ENCODE measurements around the gene WNT5A.

WNT5A gene

DNA sequence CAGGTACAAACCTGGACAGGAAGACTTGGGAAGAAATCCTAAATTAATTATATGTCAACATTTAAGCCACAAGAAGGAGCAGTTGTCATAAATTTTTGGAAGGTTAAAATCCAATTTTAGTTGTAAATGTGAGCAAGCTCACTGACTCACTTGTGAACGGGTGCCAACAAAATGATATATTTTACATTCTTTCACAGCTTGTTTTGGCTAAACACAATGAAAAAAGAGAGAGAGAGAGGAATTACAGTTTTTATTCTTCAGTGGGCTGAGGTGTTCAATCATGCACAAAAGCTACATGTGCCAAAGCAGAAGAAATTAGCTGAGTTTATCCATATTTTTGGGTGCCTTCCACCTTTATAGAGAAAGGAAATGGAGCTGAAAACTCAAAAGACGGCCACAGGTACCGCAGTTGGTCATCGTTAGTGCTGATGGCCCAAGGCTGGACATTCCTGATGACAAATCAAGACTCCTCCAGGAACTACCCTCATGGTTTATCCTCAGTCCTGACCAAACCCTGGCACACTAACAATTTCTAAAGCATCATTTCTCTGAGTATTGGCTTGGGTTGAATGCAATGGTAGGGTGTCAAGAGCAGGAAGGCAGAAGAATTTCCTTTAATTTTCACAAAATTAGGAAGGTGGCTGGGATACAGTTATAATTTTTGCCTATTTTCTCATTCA is 37.6 kb upstream of the WNT5A start:
- TF ChIP-seq TCF12 (IDR thresholded peaks at IDR 0.05; ENCODE audit: low read depth) = no peak
- TF ChIP-seq RAD21 (IDR thresholded peaks at IDR 0.05; ENCODE audit: low read depth) = no peak
- TF ChIP-seq, protein P1, sequence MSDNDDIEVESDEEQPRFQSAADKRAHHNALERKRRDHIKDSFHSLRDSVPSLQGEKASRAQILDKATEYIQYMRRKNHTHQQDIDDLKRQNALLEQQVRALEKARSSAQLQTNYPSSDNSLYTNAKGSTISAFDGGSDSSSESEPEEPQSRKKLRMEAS (IDR thresholded peaks at IDR 0.05) = no peak

DNA sequence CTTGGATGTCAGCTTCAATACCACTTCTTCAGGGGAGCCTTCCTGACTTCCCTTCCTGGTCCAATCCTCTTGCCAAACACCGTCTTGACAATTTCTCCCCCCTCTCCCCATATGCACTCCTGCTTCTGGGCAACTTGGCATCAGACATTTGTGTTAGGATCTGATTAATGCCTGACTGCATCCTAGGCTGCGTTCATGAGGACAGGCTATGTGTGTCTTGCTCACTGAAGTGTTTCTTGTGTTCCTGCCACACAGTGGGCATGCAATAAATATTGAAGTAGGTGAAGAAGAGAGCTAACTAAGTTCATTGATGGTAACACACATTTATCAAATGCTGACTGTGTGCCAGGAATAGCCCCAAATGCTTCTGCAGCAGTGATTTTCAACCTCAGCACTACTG is 36.4 kb upstream of the WNT5A start:
- TF ChIP-seq, protein P1 (IDR thresholded peaks at IDR 0.05) = no peak
- TF ChIP-seq, protein P2, sequence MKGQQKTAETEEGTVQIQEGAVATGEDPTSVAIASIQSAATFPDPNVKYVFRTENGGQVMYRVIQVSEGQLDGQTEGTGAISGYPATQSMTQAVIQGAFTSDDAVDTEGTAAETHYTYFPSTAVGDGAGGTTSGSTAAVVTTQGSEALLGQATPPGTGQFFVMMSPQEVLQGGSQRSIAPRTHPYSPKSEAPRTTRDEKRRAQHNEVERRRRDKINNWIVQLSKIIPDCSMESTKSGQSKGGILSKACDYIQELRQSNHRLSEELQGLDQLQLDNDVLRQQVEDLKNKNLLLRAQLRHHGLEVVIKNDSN (IDR thresholded peaks at IDR 0.05) = no peak
- TF ChIP-seq TAF1 (IDR thresholded peaks at IDR 0.05; ENCODE audit: low read depth) = no peak

DNA sequence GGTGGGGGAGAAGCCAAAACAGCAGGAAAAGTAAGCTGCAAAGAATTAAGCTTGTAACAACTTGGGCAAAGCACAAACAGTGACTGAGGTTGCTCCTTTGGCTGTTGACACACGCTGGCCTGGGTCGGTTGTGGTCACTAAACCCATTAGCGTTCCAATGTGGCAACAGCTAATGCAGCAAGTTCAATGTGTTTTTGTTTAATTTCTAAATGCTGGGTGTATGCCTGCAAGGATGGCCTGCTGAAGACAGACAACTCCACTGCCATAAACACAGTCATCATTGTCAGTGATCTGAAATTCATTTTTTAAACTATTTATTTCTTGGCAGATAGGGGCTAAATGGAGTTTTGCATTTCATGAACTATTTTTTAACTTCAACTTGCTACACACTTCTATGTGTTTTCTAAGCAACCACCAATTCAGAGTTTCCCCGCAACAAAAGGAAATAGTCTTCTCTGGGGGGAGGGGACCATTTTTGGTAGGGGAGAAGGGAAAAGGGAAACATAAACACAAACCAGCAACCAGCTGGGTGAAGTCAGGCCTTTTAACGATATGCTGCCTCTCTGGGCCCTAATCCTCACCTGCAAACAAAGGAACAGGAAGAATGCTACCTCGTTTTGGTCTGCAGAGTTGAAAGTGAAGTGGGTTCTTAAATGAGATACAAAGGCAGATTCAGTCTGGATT is 34.8 kb upstream of the WNT5A start:
- no peak for TF ChIP-seq TCF12 (IDR thresholded peaks at IDR 0.05; ENCODE audit: low read depth)
- TF ChIP-seq CEBPB (IDR thresholded peaks at IDR 0.05) = no peak
- no peak for TF ChIP-seq EP300 (IDR thresholded peaks at IDR 0.05; ENCODE audit: borderline replicate concordance)
- TF ChIP-seq, protein P2 (IDR thresholded peaks at IDR 0.05) = no peak
- TF ChIP-seq, protein P1 (IDR thresholded peaks at IDR 0.05) = no peak
- TF ChIP-seq ZBTB7A (IDR thresholded peaks at IDR 0.05; ENCODE audit: low read depth) = no peak
- TF ChIP-seq CREB1 (IDR thresholded peaks at IDR 0.05; ENCODE audit: low read depth) = no peak
- TF ChIP-seq, protein P3, sequence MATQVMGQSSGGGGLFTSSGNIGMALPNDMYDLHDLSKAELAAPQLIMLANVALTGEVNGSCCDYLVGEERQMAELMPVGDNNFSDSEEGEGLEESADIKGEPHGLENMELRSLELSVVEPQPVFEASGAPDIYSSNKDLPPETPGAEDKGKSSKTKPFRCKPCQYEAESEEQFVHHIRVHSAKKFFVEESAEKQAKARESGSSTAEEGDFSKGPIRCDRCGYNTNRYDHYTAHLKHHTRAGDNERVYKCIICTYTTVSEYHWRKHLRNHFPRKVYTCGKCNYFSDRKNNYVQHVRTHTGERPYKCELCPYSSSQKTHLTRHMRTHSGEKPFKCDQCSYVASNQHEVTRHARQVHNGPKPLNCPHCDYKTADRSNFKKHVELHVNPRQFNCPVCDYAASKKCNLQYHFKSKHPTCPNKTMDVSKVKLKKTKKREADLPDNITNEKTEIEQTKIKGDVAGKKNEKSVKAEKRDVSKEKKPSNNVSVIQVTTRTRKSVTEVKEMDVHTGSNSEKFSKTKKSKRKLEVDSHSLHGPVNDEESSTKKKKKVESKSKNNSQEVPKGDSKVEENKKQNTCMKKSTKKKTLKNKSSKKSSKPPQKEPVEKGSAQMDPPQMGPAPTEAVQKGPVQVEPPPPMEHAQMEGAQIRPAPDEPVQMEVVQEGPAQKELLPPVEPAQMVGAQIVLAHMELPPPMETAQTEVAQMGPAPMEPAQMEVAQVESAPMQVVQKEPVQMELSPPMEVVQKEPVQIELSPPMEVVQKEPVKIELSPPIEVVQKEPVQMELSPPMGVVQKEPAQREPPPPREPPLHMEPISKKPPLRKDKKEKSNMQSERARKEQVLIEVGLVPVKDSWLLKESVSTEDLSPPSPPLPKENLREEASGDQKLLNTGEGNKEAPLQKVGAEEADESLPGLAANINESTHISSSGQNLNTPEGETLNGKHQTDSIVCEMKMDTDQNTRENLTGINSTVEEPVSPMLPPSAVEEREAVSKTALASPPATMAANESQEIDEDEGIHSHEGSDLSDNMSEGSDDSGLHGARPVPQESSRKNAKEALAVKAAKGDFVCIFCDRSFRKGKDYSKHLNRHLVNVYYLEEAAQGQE (IDR thresholded peaks at IDR 0.05; ENCODE audit: low read depth) = no peak
- TF ChIP-seq EGR1 (IDR thresholded peaks at IDR 0.05) = no peak
- no peak for TF ChIP-seq RAD21 (IDR thresholded peaks at IDR 0.05; ENCODE audit: low read depth)
- no peak for TF ChIP-seq YY1 (IDR thresholded peaks at IDR 0.05; ENCODE audit: low read depth)
- TF ChIP-seq TAF1 (IDR thresholded peaks at IDR 0.05; ENCODE audit: low read depth) = no peak
- TF ChIP-seq TEAD4 (IDR thresholded peaks at IDR 0.05) = no peak
- no peak for TF ChIP-seq NFIC (IDR thresholded peaks at IDR 0.05)

DNA sequence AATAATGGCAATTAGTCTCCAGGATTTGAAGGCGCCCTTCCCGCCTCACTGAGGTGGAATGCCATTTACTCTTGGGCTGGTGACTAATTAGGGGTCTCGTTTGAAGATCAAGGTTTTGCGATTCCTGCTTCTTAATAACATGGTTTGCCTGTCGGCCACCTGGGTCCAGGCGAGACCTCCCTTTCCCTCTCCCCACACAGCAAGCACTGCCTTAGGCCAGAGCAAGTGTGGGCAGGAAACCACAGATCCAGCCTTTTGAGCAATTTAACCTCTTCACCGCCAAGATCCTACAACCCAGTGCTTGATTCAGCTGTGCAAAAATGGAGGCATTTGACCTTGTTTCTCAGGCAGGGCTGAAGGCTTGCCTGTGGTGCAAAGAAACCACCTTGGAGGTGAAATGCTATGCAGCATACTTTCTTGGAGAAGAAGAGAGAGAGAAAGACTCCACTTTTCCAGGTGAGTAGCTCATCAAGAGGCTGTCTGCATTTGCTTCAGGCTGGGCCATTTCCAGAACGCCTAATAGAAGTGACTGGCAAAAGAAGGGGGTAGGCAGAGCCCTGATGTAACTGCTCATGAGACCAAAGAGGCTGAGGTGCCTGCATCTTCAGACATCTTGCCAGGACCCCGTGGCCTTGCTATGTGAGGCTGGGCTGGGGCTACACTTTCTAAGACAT is 34.1 kb upstream of the WNT5A start:
- TF ChIP-seq ZBTB7A (IDR thresholded peaks at IDR 0.05; ENCODE audit: low read depth) = no peak
- TF ChIP-seq CREB1 (IDR thresholded peaks at IDR 0.05; ENCODE audit: low read depth) = no peak
- TF ChIP-seq CEBPB (IDR thresholded peaks at IDR 0.05) = no peak
- no peak for TF ChIP-seq NFIC (IDR thresholded peaks at IDR 0.05)
- no peak for TF ChIP-seq YY1 (IDR thresholded peaks at IDR 0.05; ENCODE audit: low read depth)
- TF ChIP-seq EP300 (IDR thresholded peaks at IDR 0.05; ENCODE audit: borderline replicate concordance) = no peak
- no peak for TF ChIP-seq TAF1 (IDR thresholded peaks at IDR 0.05; ENCODE audit: low read depth)
- no peak for TF ChIP-seq TCF12 (IDR thresholded peaks at IDR 0.05; ENCODE audit: low read depth)

DNA sequence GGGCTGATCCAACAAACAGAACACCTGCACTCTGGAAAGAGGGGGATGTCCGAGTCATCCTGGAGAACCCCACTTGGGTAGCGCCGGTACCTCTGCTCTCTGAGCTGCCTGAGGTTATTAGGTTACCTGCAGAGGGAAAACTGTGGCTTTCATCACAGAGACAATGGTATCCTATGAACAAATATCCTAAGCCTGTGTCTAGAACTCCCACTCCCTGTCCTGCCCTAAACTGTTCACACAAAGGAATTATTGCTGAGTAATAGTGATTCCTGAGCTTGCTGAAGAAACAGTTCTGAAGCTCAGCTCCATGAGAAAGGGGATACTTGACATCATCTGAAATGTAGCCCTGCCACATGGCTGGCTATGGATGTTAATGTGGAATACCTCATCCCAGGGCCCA is 31.9 kb upstream of the WNT5A start:
- no peak for TF ChIP-seq RAD21 (IDR thresholded peaks at IDR 0.05; ENCODE audit: low read depth)
- TF ChIP-seq, protein P3 (IDR thresholded peaks at IDR 0.05; ENCODE audit: low read depth) = no peak
- TF ChIP-seq TEAD4 (IDR thresholded peaks at IDR 0.05) = no peak
- TF ChIP-seq TCF12 (IDR thresholded peaks at IDR 0.05; ENCODE audit: low read depth) = no peak
- TF ChIP-seq, protein P2 (IDR thresholded peaks at IDR 0.05) = no peak
- TF ChIP-seq TAF1 (IDR thresholded peaks at IDR 0.05; ENCODE audit: low read depth) = no peak
- no peak for TF ChIP-seq CEBPB (IDR thresholded peaks at IDR 0.05)
- TF ChIP-seq, protein P1 (IDR thresholded peaks at IDR 0.05) = no peak
- no peak for TF ChIP-seq ZBTB7A (IDR thresholded peaks at IDR 0.05; ENCODE audit: low read depth)
- TF ChIP-seq EGR1 (IDR thresholded peaks at IDR 0.05) = no peak
- no peak for TF ChIP-seq EP300 (IDR thresholded peaks at IDR 0.05; ENCODE audit: borderline replicate concordance)
- TF ChIP-seq YY1 (IDR thresholded peaks at IDR 0.05; ENCODE audit: low read depth) = no peak
- TF ChIP-seq NFIC (IDR thresholded peaks at IDR 0.05) = no peak
- TF ChIP-seq CREB1 (IDR thresholded peaks at IDR 0.05; ENCODE audit: low read depth) = no peak
- no peak for TF ChIP-seq FOXM1 (IDR thresholded peaks at IDR 0.05; ENCODE audit: borderline replicate concordance, low read depth)

All from Ishikawa (cell line).